HG02870 (cell line): ENCODE results near the gene CHL1.

Source experiments
- ATAC-seq: cut with Tn5 transposase; IDR thresholded peaks from one replicate; pipeline ENCODE4 v1.9.1; 2021; ENCODE audit warnings: mild to moderate bottlenecking, moderate library complexity; ENCODE audit not compliant: unreplicated experiment

Gene CHL1

GRCh38 chr3:454986-455385 lies 258.4 kb downstream of the CHL1 start:
- no peak for ATAC-seq

GRCh38 chr3:458124-458523 lies 261.6 kb downstream of the CHL1 start:
- ATAC-seq, result no peak

- no peak for ATAC-seq
These were observed 262.2 kb downstream of the CHL1 start for GRCh38 chr3:458653-459310.
